SK-N-SH (cell line): ENCODE data around the gene CIDEB. TPM values are rescaled to one million over a fixed set of nuclear protein-coding genes. Genes with fewer than 3 reads are reported as not detected.
A peak's percentile ranks its signal among the peaks of the same experiment; 100 is the strongest.
"Not testable (repeated sequence)": the region's sequence is repeated elsewhere in the genome, so short reads cannot be mapped to it uniquely, and the experiment has no call there.

Experiments used
- CTCF ChIA-PET: fragments of 300-600, 350-600 bp; formaldehyde crosslinking; extraction: SDS; loops from one replicate; lab custom pipeline; 2021; lab: Yijun Ruan, JAX
- POLR2A ChIA-PET: fragments of 350-600 bp; sonication (Branson Sonifier 250); formaldehyde crosslinking; extraction: SDS; loops from one replicate; lab custom pipeline; 2020; ENCODE audit warnings: antibody characterized with exemption, inconsistent platforms; lab: Yijun Ruan, JAX
- DNase-seq: peaks from one replicate; pipeline ENCODE4 v3.0.0; 2012
- H2AFZ ChIP-seq: fragments of 200-600 bp; sonication (generic); 2 replicates; pipeline ENCODE4 v1.8.1; 2016; ENCODE audit warnings: antibody characterized with exemption, mild to moderate bottlenecking, low read depth
- H3F3A ChIP-seq: fragments of 200-600 bp; sonication (generic); replicated peaks from 2 replicates; pipeline ENCODE3; 2016; ENCODE audit warnings: antibody characterized with exemption, mild to moderate bottlenecking; ENCODE audit not compliant: insufficient read depth
- H3K27ac ChIP-seq, 2 experiments: fragments of 200-500 bp in 1 of 2; fragments of 200-600 bp in 1 of 2; sonication (Bioruptor generic) in 1 of 2; sonication (generic), shearing (Covaris generic) in 1 of 2; 2 replicates each; pipeline versions ENCODE4 v1.5.1 to v1.6.1; 2014 to 2016; ENCODE audit warnings: low read depth in 2 of 2, inconsistent platforms in 1 of 2, low read length in 1 of 2, mild to moderate bottlenecking in 1 of 2, mixed read lengths in 1 of 2
- H3K27me3 ChIP-seq: fragments of 200-600 bp; sonication (generic), shearing (Covaris generic); 2 replicates; pipeline ENCODE4 v1.6.1; 2016; ENCODE audit warnings: mixed run types; ENCODE audit not compliant: insufficient read depth
- H3K36me3 ChIP-seq, 2 experiments: fragments of 200-500 bp in 1 of 2; fragments of 200-600 bp in 1 of 2; sonication (Bioruptor generic) in 1 of 2; sonication (generic) in 1 of 2; replicated peaks in 1 of 2; 2 replicates each; pipeline versions ENCODE3 to v1.5.1; 2014 to 2016; ENCODE audit warnings: low read length in 1 of 2, mild to moderate bottlenecking in 1 of 2; ENCODE audit not compliant: insufficient read depth in 2 of 2, control insufficient read depth in 1 of 2
- H3K4me1 ChIP-seq, 2 experiments: fragments of 200-500 bp in 1 of 2; fragments of 200-600 bp in 1 of 2; sonication (Bioruptor generic) in 1 of 2; sonication (generic), shearing (Covaris generic) in 1 of 2; 2 replicates each; pipeline versions ENCODE4 v1.5.1 to v1.6.1; 2014 to 2016; ENCODE audit warnings: low read depth in 1 of 2, low read length in 1 of 2, mixed run types in 1 of 2; ENCODE audit not compliant: insufficient read depth in 2 of 2, control insufficient read depth in 1 of 2
- H3K4me2 ChIP-seq: fragments of 200-600 bp; sonication (generic), shearing (Covaris generic); 2 replicates; pipeline ENCODE4 v1.6.1; 2017; ENCODE audit warnings: mixed run types
- H3K4me3 ChIP-seq, 2 experiments: fragments of 200-500 bp in 1 of 2; fragments of 200-600 bp in 1 of 2; sonication (Bioruptor generic) in 1 of 2; sonication (generic), shearing (Covaris generic) in 1 of 2; 2 replicates each; pipeline versions ENCODE4 v1.5.1 to v1.8.1; 2014 to 2016; ENCODE audit warnings: low read depth in 2 of 2, inconsistent platforms in 1 of 2, low read length in 1 of 2, mild to moderate bottlenecking in 1 of 2, mixed read lengths in 1 of 2, moderate library complexity in 1 of 2
- H3K79me2 ChIP-seq: fragments of 200-600 bp; sonication (generic); 2 replicates; pipeline ENCODE4 v1.8.1; 2017; ENCODE audit warnings: mild to moderate bottlenecking; ENCODE audit not compliant: insufficient read depth
- H3K9ac ChIP-seq: fragments of 200-600 bp; sonication (generic); 2 replicates; pipeline ENCODE4 v1.6.1; 2017; ENCODE audit warnings: mixed run types
- H3K9me2 ChIP-seq: fragments of 200-600 bp; sonication (generic); 2 replicates; pipeline ENCODE4 v1.6.1; 2017; ENCODE audit warnings: mixed run types
- H3K9me3 ChIP-seq: fragments of 200-600 bp; sonication (generic); 2 replicates; pipeline ENCODE4 v1.6.1; 2017; ENCODE audit warnings: mixed run types, mild to moderate bottlenecking, moderate library complexity
- H4K20me1 ChIP-seq: fragments of 200-600 bp; sonication (generic); 2 replicates; pipeline ENCODE4 v1.6.1; 2017; ENCODE audit warnings: mild to moderate bottlenecking, mixed run types; ENCODE audit not compliant: insufficient read depth
- CTCF ChIP-seq: fragments of 200-600 bp; sonication (generic); IDR thresholded peaks from 2 replicates; pipeline ENCODE4 v1.6.1; 2017; ENCODE audit warnings: antibody characterized with exemption, mild to moderate bottlenecking, moderate library complexity
- ELF1 ChIP-seq: IDR thresholded peaks from 2 replicates; pipeline ENCODE4 v1.4.0; 2012
- EP300 ChIP-seq, 2 experiments: IDR thresholded peaks; 2 replicates each; pipeline versions ENCODE4 v1.4.0 to v1.6.1; 2012; ENCODE audit warnings: borderline replicate concordance in 1 of 2, low read depth in 1 of 2, low read length in 1 of 2
- FOSL2 ChIP-seq: IDR thresholded peaks from 2 replicates; pipeline ENCODE4 v1.4.0; 2012; ENCODE audit warnings: low read depth, mild to moderate bottlenecking, moderate library complexity, borderline replicate concordance
- FOXJ3 ChIP-seq: sonication (generic); formaldehyde crosslinking; IDR thresholded peaks from 2 replicates; pipeline ENCODE4 v1.5.1; 2020; ENCODE audit warnings: mild to moderate bottlenecking, missing genetic modification reagents
- FOXM1 ChIP-seq: IDR thresholded peaks from 2 replicates; pipeline ENCODE4 v1.4.0; 2012; ENCODE audit warnings: low read depth, mild to moderate bottlenecking
- GABPA ChIP-seq: IDR thresholded peaks from 2 replicates; pipeline ENCODE4 v1.4.0; 2012; ENCODE audit warnings: low read depth, mild to moderate bottlenecking
- GATA2 ChIP-seq: sonication (generic); formaldehyde crosslinking; IDR thresholded peaks from 2 replicates; pipeline ENCODE4 v1.5.0; 2020; ENCODE audit warnings: mild to moderate bottlenecking, missing genetic modification reagents
- MAX ChIP-seq: IDR thresholded peaks from 2 replicates; pipeline ENCODE4 v1.4.0; 2012; ENCODE audit warnings: low read depth
- MXI1 ChIP-seq: IDR thresholded peaks from 2 replicates; pipeline ENCODE4 v1.6.1; 2012; ENCODE audit warnings: mild to moderate bottlenecking, low read depth, low read length, improper control_type of control experiment
- NFIC ChIP-seq: IDR thresholded peaks from 2 replicates; pipeline ENCODE4 v1.4.0; 2012; ENCODE audit warnings: borderline replicate concordance
- NRF1 ChIP-seq: IDR thresholded peaks from 2 replicates; pipeline ENCODE4 v1.6.1; 2012; ENCODE audit warnings: low read depth, mild to moderate bottlenecking, low read length
- PBX3 ChIP-seq: IDR thresholded peaks from 2 replicates; pipeline ENCODE4; 2012
- RAD21 ChIP-seq: IDR thresholded peaks from 2 replicates; pipeline ENCODE4 v1.6.1; 2012; ENCODE audit warnings: mild to moderate bottlenecking, low read length
- RFX5 ChIP-seq: IDR thresholded peaks from 2 replicates; pipeline ENCODE4 v1.6.1; 2012; ENCODE audit warnings: mild to moderate bottlenecking, improper control_type of control experiment, low read length
- SIN3A ChIP-seq: IDR thresholded peaks from 2 replicates; pipeline ENCODE4 v1.6.1; 2012; ENCODE audit warnings: low read depth, mild to moderate bottlenecking, low read length, moderate library complexity, borderline replicate concordance
- SMC3 ChIP-seq: IDR thresholded peaks from 2 replicates; pipeline ENCODE4 v1.6.1; 2012; ENCODE audit warnings: low read depth, low read length, improper control_type of control experiment
- WGBS: methylation state at CpG from one replicate; pipeline ENCODE4 v1.1.6; 2017; ENCODE audit warnings: low lambda C conversion rate; 5-methylcytosine and 5-hydroxymethylcytosine counted together
- polyA plus RNA-seq, 3 experiments: library from polyadenylated mRNA; depleted of rRNA; stranded (reverse); fragments of >200 nt; gene quantifications; 2 replicates each; pipeline ENCODE4 v1.2.3, GENCODE V29; 2012

CIDEB gene
- polyA plus RNA-seq, 1 of the 3 experiments (the other 2 are of a cell fraction): 0.05 TPM

- TF ChIP-seq MAX (no peak), FOXJ3 (CRISPR knock-in tag) (no peak)
Measured at GRCh38 chr14:24329073-24329663, 21.4 kb upstream of the CIDEB start (continued).

- not testable (repeated sequence) for DNase-seq, H3K9me2 ChIP-seq, H2AFZ ChIP-seq, H3K27ac ChIP-seq, H3F3A ChIP-seq, H3K9me3 ChIP-seq, H4K20me1 ChIP-seq, H3K27me3 ChIP-seq, H3K79me2 ChIP-seq, H3K4me2 ChIP-seq, H3K9ac ChIP-seq, H3K4me3 ChIP-seq, H3K36me3 ChIP-seq
- WGBS: 7% methylated on average over 7 of the region's 9 CpGs
- ChIA-PET CTCF (interaction anchor here (0.6 to 14.6 kb wide), 16 partner anchors 9 to 114 kb away, joined by 3 to 115 read pairs (median 4); partner anchors contain the start of genes CBLN3, CIDEB, KHNYN and LTB4R), POLR2A (interaction anchor here (1.3 to 1.7 kb wide), 2 partner anchors 109 to 115 kb away, joined by 4 read pairs; partner anchors contain the start of gene SDR39U1)
- TF ChIP-seq SMC3 (peak; percentile 26), RAD21 (peak; percentile 37), CTCF (peak; percentile 67)
- peaks cover 0 to 12% of the 10 kb centered on the region in 2 experiments; a peak in 1 of 4 replicates for H3K4me1 ChIP-seq
Measured at GRCh38 chr14:24327914-24328313, 20.1 kb upstream of the CIDEB start.

GRCh38 chr14:24327303-24327702 lies 19.5 kb upstream of the CIDEB start:
- H3K27ac ChIP-seq: no peak overlapping the region

More at GRCh38 chr14:24327303-24327702, 19.5 kb upstream of the CIDEB start:
- 69% methylated on average over 2 of the region's 2 CpGs for WGBS
- H3F3A ChIP-seq: no peaks in the 10 kb centered on the region
- H3K79me2 ChIP-seq: no peaks in the 10 kb centered on the region
- TF ChIP-seq RFX5: no peak
- no peak for TF ChIP-seq NFIC
- no peak for TF ChIP-seq FOXM1
- TF ChIP-seq MXI1: no peak
- TF ChIP-seq CTCF: no peak
- TF ChIP-seq SIN3A: no peak
- no peak for TF ChIP-seq EP300 (IDR thresholded peaks at IDR 0.05; ENCODE audit: borderline replicate concordance in 1 of 2, low read depth in 1 of 2, low read length in 1 of 2)
- no peak for TF ChIP-seq MAX
- no peak for TF ChIP-seq ELF1
- no peak for TF ChIP-seq GABPA
- no peak for TF ChIP-seq PBX3
- TF ChIP-seq FOSL2: no peak
- no peak for TF ChIP-seq GATA2 (CRISPR knock-in tag)
- TF ChIP-seq NRF1: no peak
- no peak for TF ChIP-seq RAD21
- no peaks in the 10 kb centered on the region for H3K27me3 ChIP-seq
- H3K9me3 ChIP-seq: no peaks in the 10 kb centered on the region
- ChIA-PET POLR2A (interaction anchor here (1.3 to 1.7 kb wide), 2 partner anchors 109 to 115 kb away, joined by 4 read pairs; partner anchors contain the start of gene SDR39U1), CTCF (interaction anchor here (0.6 to 14.6 kb wide), 14 partner anchors 9 to 115 kb away, joined by 3 to 115 read pairs (median 5); partner anchors contain the start of genes CBLN3, CIDEB, KHNYN and LTB4R)
- H3K4me3 ChIP-seq: no peak overlapping the region
- no peak overlapping the region for H3K9ac ChIP-seq
- no peaks in the 10 kb centered on the region for H3K36me3 ChIP-seq
- no peak overlapping the region for H3K4me2 ChIP-seq
- no peak for DNase-seq
- H4K20me1 ChIP-seq: no peaks in the 10 kb centered on the region
- H3K9me2 ChIP-seq: no peaks in the 10 kb centered on the region
- no peak overlapping the region for H2AFZ ChIP-seq
- H3K4me1 ChIP-seq: peaks cover 0 to 7% of the 10 kb centered on the region in 2 experiments; a peak in 1 of 4 replicates
